ENCODE data around the gene RBM48. TPM values are rescaled to one million over a fixed set of nuclear protein-coding genes. Genes with fewer than 3 reads are reported as not detected.

RBM48 gene
- total and polyA plus RNA-seq, 8 donors, result 10.6 to 20.0 (median 17.7) TPM

GRCh38 chr7:92586841-92587240, 58.2 kb downstream of the RBM48 start:
- Histone ChIP-seq H3K27me3 (no peaks in the 10 kb centered on the region), H3K36me3 (no peaks in the 10 kb centered on the region), H3K27ac (no peak overlapping the region), H3K4me1 (peaks cover 25 to 54% of the 10 kb centered on the region in 2 donors), H3K4me3 (no peak overlapping the region), H3K9me3 (no peaks in the 10 kb centered on the region)
- ATAC-seq, result no peak
- no peak for DNase-seq
- intact Hi-C loops (cut with DNase I), result no loop called here
- TF ChIP-seq CTCF (IDR thresholded peaks at IDR 0.05), result no peak

Other genes with a start within 250 kb of the RBM48 start
- gene GATAD1, start 81.3 kb upstream of the RBM48 start, total RNA-seq, result 10 to 100 TPM; 28.4 to 29.5 TPM
- 10 to 100 TPM; 45.8 to 74.3 (median 62.3) TPM for gene GATAD1, start 81.3 kb upstream of the RBM48 start, polyA plus RNA-seq (ENCODE audit: insufficient read length in 6 of 6)
- gene ERVW-1, start 50.8 kb upstream of the RBM48 start, total RNA-seq, result not detected
- 1 to 10 TPM; 1.2 to 2.6 (median 2.1) TPM for gene ERVW-1, start 50.8 kb upstream of the RBM48 start, polyA plus RNA-seq (ENCODE audit: insufficient read length in 6 of 6)
- gene PEX1, start 275 bp upstream of the RBM48 start, total RNA-seq, result 10 to 100 TPM; 12.4 to 12.7 TPM
- 10 to 100 TPM; 39.1 to 53.9 (median 44.8) TPM for gene PEX1, start 275 bp upstream of the RBM48 start, polyA plus RNA-seq (ENCODE audit: insufficient read length in 6 of 6)
- gene FAM133B, start 61.6 kb downstream of the RBM48 start, total RNA-seq, result 10 to 100 TPM; 17.2 to 22.3 TPM
- 10 to 100 TPM; 47.7 to 62.4 (median 56.5) TPM for gene FAM133B, start 61.6 kb downstream of the RBM48 start, polyA plus RNA-seq (ENCODE audit: insufficient read length in 6 of 6)

Measured in left lung (tissue), 10 donors.